SKM-1 (cell line): ENCODE results near the gene AMZ2.
"Not testable (repeated sequence)": the region's sequence is repeated elsewhere in the genome, so short reads cannot be mapped to it uniquely, and the experiment has no call there.

Experiments used
- DNase-seq: peaks from one replicate; lab custom pipeline; 2025; ENCODE audit not compliant: unreplicated experiment; lab: John Stamatoyannopoulos, UW

AMZ2 gene

GRCh38 chr17:68248891-68249290 is 1.0 kb downstream of the AMZ2 start:
- DNase-seq = no peak

- DNase-seq = no peak
Observed at GRCh38 chr17:68249354-68249765, 1.5 kb downstream of the AMZ2 start.

GRCh38 chr17:68253426-68253825 is 5.6 kb downstream of the AMZ2 start:
- DNase-seq = not testable (repeated sequence)

GRCh38 chr17:68255151-68255550 is 7.3 kb downstream of the AMZ2 start:
- DNase-seq = no peak

- peak; percentile 27 for DNase-seq
Observed at GRCh38 chr17:68255731-68256538, 8.1 kb downstream of the AMZ2 start.

- not testable (repeated sequence) for DNase-seq
Observed at GRCh38 chr17:68256701-68257100, 8.9 kb downstream of the AMZ2 start.

- no peak for DNase-seq
Observed at GRCh38 chr17:68257934-68258333, 10.1 kb downstream of the AMZ2 start.

- not testable (repeated sequence) for DNase-seq
Observed at GRCh38 chr17:68258890-68259647, 11.2 kb downstream of the AMZ2 start.

- not testable (repeated sequence) for DNase-seq
Observed at GRCh38 chr17:68259648-68259951, 11.8 kb downstream of the AMZ2 start.

- DNase-seq = no peak
Observed at GRCh38 chr17:68260051-68260762, 12.4 kb downstream of the AMZ2 start.

- DNase-seq = not testable (repeated sequence)
Observed at GRCh38 chr17:68262467-68262866, 14.6 kb downstream of the AMZ2 start.

GRCh38 chr17:68263101-68263681 is 15.3 kb downstream of the AMZ2 start:
- not testable (repeated sequence) for DNase-seq

GRCh38 chr17:68265833-68266232 is 18.0 kb downstream of the AMZ2 start:
- not testable (repeated sequence) for DNase-seq

- no peak for DNase-seq
Observed at GRCh38 chr17:68273722-68274121, 25.9 kb downstream of the AMZ2 start.

- DNase-seq = not testable (repeated sequence)
Observed at GRCh38 chr17:68276339-68276738, 28.5 kb downstream of the AMZ2 start.

- no peak for DNase-seq
Observed at GRCh38 chr17:68277807-68278206, 30.0 kb downstream of the AMZ2 start.

- DNase-seq = not testable (repeated sequence)
Observed at GRCh38 chr17:68281965-68282364, 34.1 kb downstream of the AMZ2 start.

- DNase-seq = no peak
Observed at GRCh38 chr17:68288375-68288774, 40.5 kb downstream of the AMZ2 start.

- no peak for DNase-seq
Observed at GRCh38 chr17:68288804-68289203, 41.0 kb downstream of the AMZ2 start.

GRCh38 chr17:68289473-68289872 is 41.6 kb downstream of the AMZ2 start:
- DNase-seq = no peak

- DNase-seq = no peak
Observed at GRCh38 chr17:68289936-68290267, 42.1 kb downstream of the AMZ2 start.
